BE2C (cell line): ENCODE results near the gene BRI3.

Source experiments
- DNase-seq: peaks from one replicate; pipeline ENCODE4 v3.0.0-alpha.2; 2020
- H3K27me3 ChIP-seq: fragments of 250-450 bp; sonication (Bioruptor Pico); 2 replicates; pipeline ENCODE4 v1.5.1; 2020; ENCODE audit warnings: mild to moderate bottlenecking
- H3K36me3 ChIP-seq: fragments of 250-450 bp; sonication (Bioruptor Pico); 2 replicates; pipeline ENCODE4 v1.5.1; 2020; ENCODE audit warnings: mild to moderate bottlenecking
- H3K4me1 ChIP-seq: fragments of 250-450 bp; sonication (Bioruptor Pico); 2 replicates; pipeline ENCODE4 v1.5.1; 2020
- H3K4me3 ChIP-seq: 2 replicates; pipeline ENCODE4 v1.5.1; 2011; ENCODE audit warnings: low read depth, low read length
- H3K9me3 ChIP-seq: fragments of 250-450 bp; sonication (Bioruptor Pico); 2 replicates; pipeline ENCODE4 v1.5.1; 2020
- TF ChIP-seq, protein P1 (sequence below): IDR thresholded peaks from 2 replicates; pipeline ENCODE4 v1.5.1; 2012; ENCODE audit warnings: mild to moderate bottlenecking, low read depth, low read length

BRI3 gene

DNA sequence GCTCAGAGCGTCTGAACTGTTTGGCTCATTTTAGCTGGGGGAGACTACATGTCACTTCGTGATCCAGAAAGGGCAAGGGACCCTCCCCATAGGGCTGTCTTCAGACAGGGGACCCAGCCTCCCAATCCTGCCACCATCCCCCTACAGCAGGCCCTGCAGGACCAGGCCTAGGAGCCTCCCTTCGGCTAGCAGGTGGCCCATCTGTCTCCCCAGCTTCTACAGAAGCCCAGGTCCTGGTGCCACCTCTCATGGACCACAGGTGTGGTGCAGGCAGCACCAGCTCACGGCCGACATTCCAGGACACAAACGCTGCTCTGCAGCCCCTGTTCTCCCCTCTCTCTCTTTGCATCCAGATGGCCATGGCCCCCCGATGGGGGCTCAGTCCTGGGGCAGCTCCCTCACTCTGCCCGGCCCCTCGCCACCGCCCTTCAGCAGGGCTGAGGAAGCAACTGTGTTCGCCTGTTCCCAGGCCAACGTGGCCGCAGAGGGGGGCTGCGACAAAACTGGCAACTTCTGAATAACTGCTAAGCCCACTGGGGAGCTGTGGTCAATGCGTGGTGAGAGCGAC lies 39.7 kb upstream of the BRI3 start:
- TF ChIP-seq, protein P1, sequence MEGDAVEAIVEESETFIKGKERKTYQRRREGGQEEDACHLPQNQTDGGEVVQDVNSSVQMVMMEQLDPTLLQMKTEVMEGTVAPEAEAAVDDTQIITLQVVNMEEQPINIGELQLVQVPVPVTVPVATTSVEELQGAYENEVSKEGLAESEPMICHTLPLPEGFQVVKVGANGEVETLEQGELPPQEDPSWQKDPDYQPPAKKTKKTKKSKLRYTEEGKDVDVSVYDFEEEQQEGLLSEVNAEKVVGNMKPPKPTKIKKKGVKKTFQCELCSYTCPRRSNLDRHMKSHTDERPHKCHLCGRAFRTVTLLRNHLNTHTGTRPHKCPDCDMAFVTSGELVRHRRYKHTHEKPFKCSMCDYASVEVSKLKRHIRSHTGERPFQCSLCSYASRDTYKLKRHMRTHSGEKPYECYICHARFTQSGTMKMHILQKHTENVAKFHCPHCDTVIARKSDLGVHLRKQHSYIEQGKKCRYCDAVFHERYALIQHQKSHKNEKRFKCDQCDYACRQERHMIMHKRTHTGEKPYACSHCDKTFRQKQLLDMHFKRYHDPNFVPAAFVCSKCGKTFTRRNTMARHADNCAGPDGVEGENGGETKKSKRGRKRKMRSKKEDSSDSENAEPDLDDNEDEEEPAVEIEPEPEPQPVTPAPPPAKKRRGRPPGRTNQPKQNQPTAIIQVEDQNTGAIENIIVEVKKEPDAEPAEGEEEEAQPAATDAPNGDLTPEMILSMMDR = no peak
- H3K9me3 ChIP-seq = no peaks in the 10 kb centered on the region
- no peaks in the 10 kb centered on the region for H3K27me3 ChIP-seq
- no peaks in the 10 kb centered on the region for H3K4me1 ChIP-seq
- no peak for DNase-seq
- H3K4me3 ChIP-seq = no peak overlapping the region
- no peaks in the 10 kb centered on the region; the same call in 1 of the 2 replicates for H3K36me3 ChIP-seq

DNA sequence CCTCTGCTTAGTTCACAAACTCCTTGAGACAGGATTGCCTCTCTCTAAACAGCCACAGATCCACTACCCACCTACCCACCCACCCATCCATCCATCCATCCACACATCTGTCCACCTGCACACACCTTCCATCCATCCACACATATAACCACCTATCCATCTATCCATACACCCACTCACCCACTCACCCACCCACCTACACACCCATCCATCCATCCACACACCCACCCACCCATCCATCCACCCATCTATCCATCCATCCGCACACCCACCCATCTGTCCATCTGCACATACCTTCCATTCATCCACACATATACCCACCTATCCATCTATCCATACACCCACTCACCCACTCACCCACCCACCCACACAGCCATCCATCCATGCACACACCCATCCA lies 39.1 kb upstream of the BRI3 start:
- no peaks in the 10 kb centered on the region; the same call in 1 of the 2 replicates for H3K36me3 ChIP-seq
- H3K9me3 ChIP-seq = no peaks in the 10 kb centered on the region
- no peaks in the 10 kb centered on the region for H3K4me1 ChIP-seq
- no peaks in the 10 kb centered on the region for H3K27me3 ChIP-seq
- no peak overlapping the region for H3K4me3 ChIP-seq
- no peak for DNase-seq
- TF ChIP-seq, protein P1 = no peak

DNA sequence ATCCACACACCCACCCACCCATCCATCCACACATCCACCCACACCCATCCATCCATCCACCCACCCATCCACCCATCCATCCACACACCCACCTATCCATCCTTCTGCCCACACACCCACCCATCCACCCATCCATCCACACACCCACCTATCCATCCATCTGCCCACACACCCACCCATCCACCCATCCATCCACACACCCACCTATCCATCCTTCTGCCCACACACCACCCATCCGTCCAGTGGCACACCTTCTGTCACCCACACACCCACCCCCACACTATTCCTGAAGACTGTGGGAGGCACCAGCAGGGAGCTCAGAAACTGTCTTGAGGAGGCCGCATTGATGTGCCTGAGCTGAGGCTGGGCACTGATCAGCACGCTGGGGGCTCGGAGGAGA lies 38.6 kb upstream of the BRI3 start:
- Histone ChIP-seq H3K9me3 (no peaks in the 10 kb centered on the region), H3K4me1 (no peaks in the 10 kb centered on the region), H3K36me3 (no peaks in the 10 kb centered on the region; the same call in 1 of the 2 replicates), H3K4me3 (no peak overlapping the region), H3K27me3 (no peaks in the 10 kb centered on the region)
- DNase-seq = no peak
- TF ChIP-seq, protein P1 = no peak

DNA sequence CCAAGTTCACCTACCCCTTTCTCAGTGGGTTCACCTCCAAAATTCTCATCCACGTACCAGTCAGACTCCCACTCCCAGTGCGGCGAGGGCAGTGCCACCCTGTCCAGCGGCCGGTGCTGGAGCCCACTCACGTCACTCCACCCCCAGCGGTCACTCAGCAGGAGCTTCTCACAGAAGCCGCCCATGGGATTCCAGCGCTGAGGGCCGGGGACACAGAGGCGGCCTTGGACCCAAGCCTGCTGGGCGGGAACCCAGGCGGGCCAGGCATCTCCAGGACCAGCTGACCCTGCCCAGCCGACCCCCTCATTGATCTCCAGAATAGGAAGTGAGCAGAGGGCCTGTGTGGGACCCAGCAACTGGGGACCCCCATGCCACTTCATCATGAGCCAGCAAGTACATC lies 36.6 kb upstream of the BRI3 start:
- Histone ChIP-seq H3K4me3 (no peak overlapping the region), H3K27me3 (no peaks in the 10 kb centered on the region), H3K36me3 (no peaks in the 10 kb centered on the region), H3K9me3 (no peaks in the 10 kb centered on the region), H3K4me1 (no peaks in the 10 kb centered on the region)
- no peak for DNase-seq
- TF ChIP-seq, protein P1 = no peak

DNA sequence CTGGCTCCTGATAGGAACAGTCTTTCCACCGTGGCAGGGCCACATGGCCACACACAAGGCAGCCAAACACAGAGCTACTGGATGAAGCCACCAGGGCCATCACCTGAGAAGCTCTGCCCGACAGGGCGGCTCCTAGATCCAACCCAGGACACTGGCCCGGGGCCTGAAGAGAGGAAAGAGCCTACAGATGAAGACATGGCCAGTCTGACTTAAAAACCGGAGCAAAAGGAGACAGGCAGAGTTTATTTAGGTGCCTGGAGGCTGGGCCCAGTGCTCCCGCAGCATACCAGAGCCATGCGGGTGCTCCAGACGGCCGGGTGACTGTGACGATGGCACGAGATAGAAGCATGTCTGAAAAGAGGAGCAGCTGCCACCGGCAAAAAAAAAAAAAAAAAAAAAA lies 33.3 kb upstream of the BRI3 start:
- no peak for DNase-seq
- H3K36me3 ChIP-seq = no peaks in the 10 kb centered on the region
- peaks cover 2% of the 10 kb centered on the region; the same call in 1 of the 2 replicates for H3K4me1 ChIP-seq
- H3K4me3 ChIP-seq = no peak overlapping the region
- no peaks in the 10 kb centered on the region for H3K9me3 ChIP-seq
- H3K27me3 ChIP-seq = no peaks in the 10 kb centered on the region
- TF ChIP-seq, protein P1 = no peak

DNA sequence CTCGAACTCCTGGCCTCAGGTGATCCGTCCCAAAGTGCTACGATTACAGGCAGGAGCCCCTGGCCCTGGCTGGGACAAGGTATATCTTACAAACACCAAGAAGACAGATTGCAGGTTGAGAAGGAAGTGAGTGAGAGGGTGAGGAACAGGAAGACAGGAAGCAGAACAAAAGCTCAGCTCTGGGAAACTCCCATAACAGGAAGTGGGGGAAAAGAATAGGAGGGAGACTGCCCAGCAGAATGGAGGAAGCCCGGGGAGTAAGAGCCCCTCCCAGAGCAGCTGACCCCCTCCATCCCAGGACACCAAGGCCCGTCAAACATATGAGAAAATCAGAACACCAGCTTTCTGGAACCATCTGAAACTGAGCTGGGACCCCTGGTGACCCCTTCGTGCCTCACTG lies 32.4 kb upstream of the BRI3 start:
- TF ChIP-seq, protein P1 = no peak
- Histone ChIP-seq H3K4me1 (peaks cover 2% of the 10 kb centered on the region; the same call in 1 of the 2 replicates), H3K9me3 (no peaks in the 10 kb centered on the region), H3K36me3 (no peaks in the 10 kb centered on the region), H3K4me3 (no peak overlapping the region), H3K27me3 (no peaks in the 10 kb centered on the region)
- no peak for DNase-seq
